Right atrium auricular region (tissue), 2 donors: Measurements from ENCODE around the gene PPP1R9B. TPM values are rescaled to one million over a fixed set of nuclear protein-coding genes. Genes with fewer than 3 reads are reported as not detected.
A peak's percentile ranks its signal among the peaks of the same experiment; 100 is the strongest.

Experiments used
- DNase-seq: peaks from one replicate; pipeline ENCODE4 v3.0.0-alpha.2; 2019; ENCODE audit warnings: low spot score
- H3K27ac ChIP-seq, 2 donors: fragments of 200-600 bp; sonication (generic); 1 replicate in 1 of 2; 2 replicates in 1 of 2; pipeline ENCODE4 v1.5.1; 2016 to 2019
- H3K27me3 ChIP-seq, 2 donors: fragments of 200-600 bp; sonication (generic); one replicate each; pipeline versions ENCODE4 v1.5.1 to v1.6.0; 2017 to 2019
- H3K36me3 ChIP-seq: fragments of 200-600 bp; sonication (generic); one replicate; pipeline ENCODE4 v1.5.1; 2016
- H3K4me1 ChIP-seq, 2 donors: fragments of 200-600 bp; sonication (generic); one replicate each; pipeline versions ENCODE4 v1.5.1 to v1.6.0; 2017 to 2019
- H3K4me3 ChIP-seq, 2 donors: fragments of 200-600 bp; sonication (generic); 1 replicate in 1 of 2; 2 replicates in 1 of 2; pipeline ENCODE4 v1.5.1; 2017 to 2019; ENCODE audit warnings: mild to moderate bottlenecking in 1 of 2, moderate library complexity in 1 of 2
- H3K9me3 ChIP-seq, 2 donors: fragments of 200-600 bp; sonication (generic); one replicate each; pipeline ENCODE4 v1.5.1; 2019
- CTCF ChIP-seq, 2 donors: fragments of 200-600 bp; sonication (generic); IDR thresholded peaks; one replicate each; pipeline ENCODE4 v1.5.1; 2019; ENCODE audit warnings: antibody characterized with exemption in 2 of 2
- total RNA-seq, 2 donors: library from RNA; depleted of rRNA; stranded (reverse); fragments of >200 nt; gene quantifications; one replicate each; pipeline ENCODE4 v1.1.0, GENCODE V29; 2016

Gene PPP1R9B
- total RNA-seq, 2 donors from 2014 or later = 16.9 to 24.2 TPM

- DNase-seq = no peak
- no peak for TF ChIP-seq CTCF (IDR thresholded peaks at IDR 0.05)
- no peaks in the 10 kb centered on the region for H3K36me3 ChIP-seq
- peaks cover 0 to 60% of the 10 kb centered on the region in 2 donors for H3K4me1 ChIP-seq
- peak overlapping the region; percentile 90 to 94 for H3K27ac ChIP-seq
- no peaks in the 10 kb centered on the region for H3K27me3 ChIP-seq
- no peaks in the 10 kb centered on the region for H3K9me3 ChIP-seq
- peak overlapping the region in 1 of 2 donors; percentile 48 for H3K4me3 ChIP-seq
Measured at GRCh38 chr17:50165466-50165865, 15.0 kb upstream of the PPP1R9B start.

GRCh38 chr17:50165066-50165465, 14.6 kb upstream of the PPP1R9B start:
- Histone ChIP-seq H3K9me3 (no peaks in the 10 kb centered on the region), H3K27ac (peak overlapping the region; percentile 90 to 94), H3K4me3 (peak overlapping the region in 1 of 2 donors; percentile 48), H3K27me3 (no peaks in the 10 kb centered on the region), H3K36me3 (no peaks in the 10 kb centered on the region), H3K4me1 (peaks cover 0 to 60% of the 10 kb centered on the region in 2 donors)
- no peak for TF ChIP-seq CTCF (IDR thresholded peaks at IDR 0.05)
- DNase-seq = no peak

- TF ChIP-seq CTCF (IDR thresholded peaks at IDR 0.05) = no peak
- no peak overlapping the region for H3K4me3 ChIP-seq
- no peaks in the 10 kb centered on the region for H3K9me3 ChIP-seq
- peaks cover 0 to 60% of the 10 kb centered on the region in 2 donors for H3K4me1 ChIP-seq
- no peaks in the 10 kb centered on the region for H3K27me3 ChIP-seq
- H3K27ac ChIP-seq = peak overlapping the region; percentile 90 to 94
- DNase-seq = no peak
- H3K36me3 ChIP-seq = no peaks in the 10 kb centered on the region
Measured at GRCh38 chr17:50164697-50164988, 14.2 kb upstream of the PPP1R9B start.

DNA sequence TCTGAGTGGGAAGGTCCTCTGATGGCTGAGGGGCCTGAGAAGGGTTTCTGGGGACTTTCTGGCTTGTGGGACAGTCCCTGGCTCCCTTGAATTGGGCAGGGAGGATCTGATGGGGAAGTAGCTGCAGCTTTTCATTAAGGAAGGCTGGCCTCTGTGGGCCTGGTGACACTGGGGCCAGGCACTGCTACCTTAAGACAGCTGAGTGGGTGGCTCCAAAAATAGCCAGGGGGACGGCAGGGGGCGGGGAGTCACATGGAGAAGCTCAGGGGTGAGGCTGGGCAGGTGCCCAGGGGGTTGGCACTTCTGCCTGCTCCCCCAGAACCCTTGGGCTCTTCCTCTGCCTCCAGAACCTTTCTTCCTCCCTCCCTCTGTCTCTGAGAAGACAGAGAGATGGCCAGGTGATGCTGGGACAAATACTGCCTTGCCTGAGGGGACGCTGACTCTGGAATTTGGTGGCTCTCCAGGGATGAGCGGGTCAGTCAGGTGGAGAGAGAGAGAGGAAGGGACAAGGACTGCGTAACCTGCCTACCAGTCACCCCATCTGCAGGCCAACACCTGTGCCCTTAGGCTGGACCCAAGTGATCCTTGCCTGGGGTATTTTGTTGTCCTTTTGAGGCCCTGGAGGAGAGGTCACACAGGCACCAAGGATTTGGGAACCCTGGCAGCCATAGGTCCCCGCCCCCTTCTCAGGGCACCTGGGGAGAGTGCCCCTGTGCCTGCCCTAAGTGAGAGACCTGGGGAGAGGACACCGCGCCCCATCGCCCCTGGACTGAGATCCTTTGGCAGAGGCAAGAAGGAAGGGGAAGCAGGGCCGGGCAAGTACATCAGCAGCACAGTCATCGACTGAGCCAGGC, 13.6 kb upstream of the PPP1R9B start:
- TF ChIP-seq CTCF (IDR thresholded peaks at IDR 0.05) = no peak
- no peak for DNase-seq
- Histone ChIP-seq H3K4me1 (peaks cover 0 to 55% of the 10 kb centered on the region in 2 donors), H3K4me3 (no peak overlapping the region), H3K36me3 (no peaks in the 10 kb centered on the region), H3K9me3 (no peaks in the 10 kb centered on the region), H3K27me3 (no peaks in the 10 kb centered on the region), H3K27ac (peak overlapping the region; percentile 90 to 94)

GRCh38 chr17:50162466-50163254, 12.2 kb upstream of the PPP1R9B start:
- no peak for DNase-seq
- Histone ChIP-seq H3K4me3 (no peak overlapping the region), H3K9me3 (no peaks in the 10 kb centered on the region), H3K27ac (no peak overlapping the region), H3K36me3 (no peaks in the 10 kb centered on the region), H3K4me1 (peaks cover 0 to 47% of the 10 kb centered on the region in 2 donors), H3K27me3 (no peaks in the 10 kb centered on the region)
- TF ChIP-seq CTCF (IDR thresholded peaks at IDR 0.05) = no peak
